Measurements from ENCODE around the gene TBXA2R.
A peak's percentile ranks its signal among the peaks of the same experiment; 100 is the strongest.

The TBXA2R gene

GRCh38 chr19:3620145-3620816 lies 13.6 kb upstream of the TBXA2R start:
- H3K4me3 ChIP-seq (ENCODE audit: low read depth in 1 of 2, low read length in 1 of 2), result no peak overlapping the region
- peaks cover 1 to 3% of the 10 kb centered on the region in 2 experiments for H3K4me1 ChIP-seq (ENCODE audit: control insufficient read depth in 1 of 2, insufficient read depth in 1 of 2, low read depth in 1 of 2, low read length in 1 of 2)
- H3K27me3 ChIP-seq, result no peaks in the 10 kb centered on the region
- no peak overlapping the region for H3K27ac ChIP-seq
- TF ChIP-seq CTCF (IDR thresholded peaks at IDR 0.05), result no peak
- peaks cover 66% of the 10 kb centered on the region for H3K36me3 ChIP-seq
- no peaks in the 10 kb centered on the region for H3K9me3 ChIP-seq

- no peak overlapping the region for H3K27ac ChIP-seq
- H3K4me3 ChIP-seq (ENCODE audit: low read depth in 1 of 2, low read length in 1 of 2), result no peak overlapping the region
- H3K36me3 ChIP-seq, result peaks cover 71% of the 10 kb centered on the region
These were observed 12.9 kb upstream of the TBXA2R start for GRCh38 chr19:3619631-3620012.

DNA sequence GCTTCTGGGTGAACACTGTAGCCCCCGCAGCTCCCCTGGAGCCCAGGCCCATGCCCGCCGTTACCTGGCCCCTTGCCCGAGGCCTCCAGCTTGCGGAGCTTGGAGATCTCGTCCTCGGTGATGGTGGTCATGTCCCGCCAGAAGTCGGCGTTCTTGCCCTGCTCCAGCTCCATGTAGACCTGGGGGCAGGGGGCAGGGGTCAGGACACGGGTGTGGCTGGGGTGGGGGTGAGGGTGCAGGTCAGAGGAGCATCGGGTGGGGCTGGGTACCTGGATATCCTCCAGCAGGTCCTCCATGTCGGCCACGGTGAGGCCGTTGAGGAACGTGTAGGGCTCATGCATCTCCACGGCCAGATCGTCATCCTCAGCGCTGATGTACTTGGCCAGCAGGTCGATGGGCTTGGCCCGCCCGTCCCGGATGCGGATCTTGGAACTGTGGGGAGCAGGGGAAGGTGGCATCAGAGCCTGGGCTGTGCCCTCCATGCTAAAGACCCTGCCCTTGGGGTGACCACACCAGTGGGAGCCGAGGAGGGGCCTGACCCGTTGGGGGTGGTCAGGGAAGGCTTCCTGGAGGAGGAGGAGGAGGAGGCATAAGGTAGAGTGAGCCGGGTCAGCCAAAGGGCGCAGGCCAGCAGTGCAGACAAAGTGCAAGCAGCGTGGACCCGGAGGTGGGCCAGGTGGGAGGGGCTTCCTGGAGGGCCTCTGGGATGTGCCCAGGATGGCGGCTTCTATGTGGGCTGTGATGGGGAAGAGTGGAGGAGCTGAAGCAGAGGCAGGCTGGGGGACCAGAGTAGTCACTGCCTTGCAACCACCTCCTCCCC lies 12.3 kb upstream of the TBXA2R start:
- Histone ChIP-seq H3K27ac (no peak overlapping the region), H3K27me3 (no peaks in the 10 kb centered on the region), H3K4me1 (ENCODE audit: control insufficient read depth in 1 of 2, insufficient read depth in 1 of 2, low read depth in 1 of 2, low read length in 1 of 2) (no peaks in the 10 kb centered on the region), H3K9me3 (no peaks in the 10 kb centered on the region), H3K36me3 (peaks cover 77% of the 10 kb centered on the region), H3K4me3 (ENCODE audit: low read depth in 1 of 2, low read length in 1 of 2) (no peak overlapping the region)
- TF ChIP-seq CTCF (IDR thresholded peaks at IDR 0.05), result no peak

More at GRCh38 chr19:3619631-3620012, 12.9 kb upstream of the TBXA2R start:
- Histone ChIP-seq H3K9me3 (no peaks in the 10 kb centered on the region), H3K27me3 (no peaks in the 10 kb centered on the region), H3K4me1 (ENCODE audit: control insufficient read depth in 1 of 2, insufficient read depth in 1 of 2, low read depth in 1 of 2, low read length in 1 of 2) (no peaks in the 10 kb centered on the region)
- TF ChIP-seq CTCF (IDR thresholded peaks at IDR 0.05), result no peak

- Histone ChIP-seq H3K36me3 (peaks cover 79% of the 10 kb centered on the region), H3K4me3 (ENCODE audit: low read depth in 1 of 2, low read length in 1 of 2) (no peak overlapping the region), H3K4me1 (ENCODE audit: control insufficient read depth in 1 of 2, insufficient read depth in 1 of 2, low read depth in 1 of 2, low read length in 1 of 2) (no peaks in the 10 kb centered on the region)
These were observed 11.6 kb upstream of the TBXA2R start for GRCh38 chr19:3618144-3618810.

More at GRCh38 chr19:3618144-3618810, 11.6 kb upstream of the TBXA2R start:
- Histone ChIP-seq H3K27ac (no peak overlapping the region), H3K27me3 (no peaks in the 10 kb centered on the region), H3K9me3 (no peaks in the 10 kb centered on the region)
- TF ChIP-seq CTCF (IDR thresholded peaks at IDR 0.05), result peak; percentile 63
